Psoas muscle (tissue), 8 donors: ENCODE results near the gene TMEM169. TPM values are rescaled to one million over a fixed set of nuclear protein-coding genes. Genes with fewer than 3 reads are reported as not detected.

Experiments used
- ATAC-seq, 4 donors: fragments of 200-7000 bp; cut with Tn5 transposase; one replicate each; pipeline ENCODE4 v1.9.1; 2020; ENCODE audit warnings: moderate library complexity in 3 of 4, mild to moderate bottlenecking in 2 of 4
- DNase-seq, 2 donors: peaks; one replicate each; pipeline ENCODE4 v3.0.0-alpha.2; 2020
- H3K27ac ChIP-seq: fragments of 200-600 bp; one replicate; pipeline ENCODE4 v1.8.0; 2022
- H3K27me3 ChIP-seq, 3 donors: fragments of 200-600 bp in 1 of 3; one replicate each; pipeline versions ENCODE4 v1.6.1 to v1.8.0; 2013 to 2022; ENCODE audit warnings: low read length in 2 of 3, mild to moderate bottlenecking in 2 of 3, moderate library complexity in 1 of 3; ENCODE audit not compliant: insufficient read depth in 3 of 3
- H3K36me3 ChIP-seq, 2 donors: fragments of 200-600 bp in 1 of 2; one replicate each; pipeline versions ENCODE4 v1.6.1 to v1.8.0; 2013 to 2022; ENCODE audit warnings: low read depth in 1 of 2, mild to moderate bottlenecking in 1 of 2, moderate library complexity in 1 of 2; ENCODE audit not compliant: insufficient read depth in 1 of 2
- H3K4me1 ChIP-seq: fragments of 200-600 bp; one replicate; pipeline ENCODE4 v1.8.0; 2022
- H3K4me3 ChIP-seq: fragments of 200-600 bp; one replicate; pipeline ENCODE4 v1.8.0; 2022; ENCODE audit warnings: mild to moderate bottlenecking
- H3K9me3 ChIP-seq: fragments of 200-600 bp; one replicate; pipeline ENCODE4 v1.8.0; 2022
- CTCF ChIP-seq: fragments of 200-600 bp; IDR thresholded peaks from one replicate; pipeline ENCODE4 v1.8.0; 2022; ENCODE audit warnings: antibody characterized with exemption
- WGBS, 3 donors: extraction: QIAGEN DNeasy Blood & Tissue Kit; methylation state at CpG; one replicate each; pipeline versions ENCODE4 v1.1.6 to v1.1.7; 2013; 5-methylcytosine and 5-hydroxymethylcytosine counted together
- intact Hi-C, 2 donors: fragments of 100-400 bp; cut with DNase I; formaldehyde crosslinking; loops; one replicate each; pipeline versions ENCODE4 v1.11.0 to v1.14.2; 2022
- polyA plus RNA-seq, 3 donors: library from polyadenylated mRNA; stranded (reverse); fragments of 200-250 nt; gene quantifications; one replicate each; pipeline ENCODE4 v1.2.3, GENCODE V29; 2013
- total RNA-seq, 4 donors: library from RNA; stranded (reverse); fragmentation: NEBNext Ultra II Directional in 2 of 4; extraction: Animal tissue kit (Norgen Biotek cat#: 25700) in 2 of 4; gene quantifications; one replicate each; pipeline versions ENCODE4 v1.2.1 to v1.2.4, GENCODE V29; 2021 to 2023
- donor health status: healthy with polysubstance abuse.
- donor health status: DM: no; HTN: no; CAD: no; lungs with moderate emphysema.
- donor health status: Bipolar disorder and iron deficiency.
- donor health status: healthy.
- donor health status: DM: yes; HTN: yes; CAD: no.
- donor health status: DM: no; HTN: no; CAD: no.
- donor health status: DM: no; HTN: no; CAD: no.
- donor health status: DM: yes; HTN: yes; CAD: no.

TMEM169 gene
- total and polyA plus RNA-seq, 7 donors, result 0.07 to 0.41 (median 0.08) TPM; not detected in 2

GRCh38 chr2:216119986-216120385, 38.3 kb downstream of the TMEM169 start:
- Histone ChIP-seq H3K36me3 (peaks cover 9 to 96% of the 10 kb centered on the region in 2 donors), H3K4me3 (no peak overlapping the region), H3K27me3 (no peaks in the 10 kb centered on the region), H3K27ac (no peak overlapping the region), H3K4me1 (peaks cover 13% of the 10 kb centered on the region), H3K9me3 (no peaks in the 10 kb centered on the region)
- WGBS, 3 donors, result 82 to 88% (median 88%) methylated on average over 3 of the region's 3 CpGs
- TF ChIP-seq CTCF, result no peak
- ATAC-seq, result no peak
- no peak for DNase-seq
- intact Hi-C loops, result loop anchor here in 1 of 2 donors (5.0 kb wide), 1 partner anchor 302 kb away; no protein-coding TSS in a partner anchor

GRCh38 chr2:216121255-216121654, 39.5 kb downstream of the TMEM169 start:
- Histone ChIP-seq H3K27ac (no peak overlapping the region), H3K27me3 (no peaks in the 10 kb centered on the region), H3K4me1 (peaks cover 2% of the 10 kb centered on the region), H3K36me3 (peaks cover 11 to 100% of the 10 kb centered on the region in 2 donors), H3K9me3 (no peaks in the 10 kb centered on the region), H3K4me3 (no peak overlapping the region)
- no peak for TF ChIP-seq CTCF
- ATAC-seq (no peak), DNase-seq (no peak)
- intact Hi-C loops, result no loop called here
- WGBS, 3 donors, result 84 to 88% (median 85%) methylated on average over 3 of the region's 3 CpGs

DNA sequence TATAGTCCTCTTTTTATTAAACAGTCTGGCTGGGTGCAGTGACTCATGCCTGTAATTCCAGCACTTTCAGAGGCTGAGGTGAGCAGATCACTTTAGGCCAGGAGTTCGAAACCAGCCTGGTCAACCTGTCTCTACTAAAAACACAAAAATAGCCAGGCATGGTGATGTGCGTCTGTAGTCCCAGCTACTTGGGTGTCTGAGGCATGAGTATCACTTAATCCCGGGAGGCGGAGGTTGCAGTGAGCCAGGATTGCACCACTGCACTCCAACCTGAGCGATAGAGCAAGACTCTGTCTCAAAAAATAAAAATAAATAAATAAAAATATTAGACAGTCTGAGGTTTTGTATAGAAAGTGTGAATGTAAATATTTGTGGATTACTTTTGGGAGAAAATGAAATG, 45.2 kb downstream of the TMEM169 start:
- Histone ChIP-seq H3K36me3 (peaks cover 8 to 100% of the 10 kb centered on the region in 2 donors), H3K9me3 (no peaks in the 10 kb centered on the region)

GRCh38 chr2:216130346-216130971, 48.7 kb downstream of the TMEM169 start:
- 84 to 94% (median 87%) methylated on average over 6 of the region's 6 CpGs for WGBS, 3 donors
- DNase-seq (no peak), ATAC-seq (no peak)
- TF ChIP-seq CTCF, result no peak
- H3K4me1 ChIP-seq, result no peaks in the 10 kb centered on the region
- H3K27me3 ChIP-seq, result no peaks in the 10 kb centered on the region
- H3K36me3 ChIP-seq, result peaks cover 21 to 100% of the 10 kb centered on the region in 2 donors
- H3K27ac ChIP-seq, result no peak overlapping the region
- H3K4me3 ChIP-seq, result no peak overlapping the region
- H3K9me3 ChIP-seq, result no peaks in the 10 kb centered on the region
- intact Hi-C loops, result no loop called here

More for the DNA sequence above, 45.2 kb downstream of the TMEM169 start:
- no peak for DNase-seq
- ATAC-seq, result no peak
- 87 to 93% (median 89%) methylated on average over 5 of the region's 5 CpGs for WGBS, 3 donors
- intact Hi-C loops, result no loop called here
- Histone ChIP-seq H3K4me3 (no peak overlapping the region), H3K27me3 (no peaks in the 10 kb centered on the region), H3K27ac (no peak overlapping the region), H3K4me1 (no peaks in the 10 kb centered on the region)
- TF ChIP-seq CTCF, result no peak
